RWPE1 (cell line): ENCODE measurements around the gene CD44.

Experiments
- CTCF ChIA-PET: fragments of 350-600 bp; sonication (Branson Sonifier 250); formaldehyde crosslinking; extraction: SDS; loops from one replicate; lab custom pipeline; 2021; lab: Yijun Ruan, JAX
- POLR2A ChIA-PET: fragments of 400-600 bp; formaldehyde crosslinking; extraction: SDS; loops from one replicate; lab custom pipeline; 2020; ENCODE audit warnings: antibody characterized with exemption; ENCODE audit not compliant: low non-redundant PET; lab: Yijun Ruan, JAX
- DNase-seq: peaks from one replicate; pipeline ENCODE4 v3.0.0; 2012; ENCODE audit warnings: low spot score
- H3K27ac ChIP-seq: fragments of 450-650 bp; 2 replicates; pipeline ENCODE4 v1.5.1; 2017
- CTCF ChIP-seq: fragments of 450-650 bp; conservative IDR thresholded peaks from 2 replicates; pipeline ENCODE4 v1.5.1; 2017; ENCODE audit warnings: low read depth, mild to moderate bottlenecking

The CD44 gene

GRCh38 chr11:35206616-35207015 is 67.6 kb downstream of the CD44 start:
- ChIA-PET POLR2A (no interaction called here), CTCF (no interaction called here)
- no peak overlapping the region for H3K27ac ChIP-seq
- TF ChIP-seq CTCF: no peak
- DNase-seq: no peak

GRCh38 chr11:35207471-35208403 is 68.8 kb downstream of the CD44 start:
- ChIA-PET POLR2A (no interaction called here), CTCF (no interaction called here)
- no peak for DNase-seq
- no peak overlapping the region for H3K27ac ChIP-seq
- no peak for TF ChIP-seq CTCF

- POLR2A ChIA-PET: no interaction called here
- TF ChIP-seq CTCF: no peak
- DNase-seq: no peak
- CTCF ChIA-PET: no interaction called here
- H3K27ac ChIP-seq: no peak overlapping the region
These were observed 69.8 kb downstream of the CD44 start for GRCh38 chr11:35208795-35209194.

- no peak for TF ChIP-seq CTCF
- CTCF ChIA-PET: no interaction called here
- no peak for DNase-seq
- POLR2A ChIA-PET: no interaction called here
- H3K27ac ChIP-seq: no peak overlapping the region
These were observed 72.0 kb downstream of the CD44 start for GRCh38 chr11:35210876-35211546.

GRCh38 chr11:35211952-35212351 is 73.0 kb downstream of the CD44 start:
- DNase-seq: no peak
- ChIA-PET CTCF (no interaction called here), POLR2A (no interaction called here)
- peak overlapping the region; percentile 65; the same call in 1 of the 2 replicates for H3K27ac ChIP-seq
- no peak for TF ChIP-seq CTCF

- ChIA-PET POLR2A (no interaction called here), CTCF (interaction anchor here (0.7 kb wide), 1 partner anchor 978 kb away, joined by 4 read pairs; no protein-coding TSS in a partner anchor)
- no peak for TF ChIP-seq CTCF
- H3K27ac ChIP-seq: no peak overlapping the region
- DNase-seq: no peak
These were observed 75.3 kb downstream of the CD44 start for GRCh38 chr11:35214226-35214770.
